RWPE2 (cell line): ENCODE measurements around the gene CHGA.
A peak's percentile ranks its signal among the peaks of the same experiment; 100 is the strongest.

ENCODE experiments used
- ATAC-seq: fragments of 200-7000 bp; cut with Tn5 transposase; 3 replicates; pipeline ENCODE4 v1.9.1; 2021; ENCODE audit warnings: low read depth
- DNase-seq: peaks from one replicate; pipeline ENCODE4 v3.0.0-alpha.2; 2020; ENCODE audit warnings: low spot score
- H3K27ac ChIP-seq: fragments of 450-650 bp; 2 replicates; pipeline ENCODE4 v1.5.1; 2017; ENCODE audit warnings: mild to moderate bottlenecking; ENCODE audit not compliant: poor library complexity, severe bottlenecking
- H3K27me3 ChIP-seq: fragments of 250-450 bp; sonication (Bioruptor Pico); 2 replicates; pipeline ENCODE4 v1.5.1; 2021; ENCODE audit warnings: mild to moderate bottlenecking, moderate library complexity; ENCODE audit not compliant: insufficient read depth, poor library complexity, severe bottlenecking
- H3K36me3 ChIP-seq: fragments of 250-450 bp; sonication (Bioruptor Pico); 2 replicates; pipeline ENCODE4 v1.5.1; 2020; ENCODE audit warnings: low read depth, mild to moderate bottlenecking, moderate library complexity
- H3K4me1 ChIP-seq: fragments of 250-450 bp; sonication (Bioruptor Pico); 2 replicates; pipeline ENCODE4 v1.5.1; 2021; ENCODE audit warnings: mild to moderate bottlenecking, moderate library complexity; ENCODE audit not compliant: insufficient read depth, poor library complexity, severe bottlenecking
- H3K4me3 ChIP-seq: fragments of 250-450 bp; sonication (Bioruptor Pico); 2 replicates; pipeline ENCODE4 v1.5.1; 2021; ENCODE audit warnings: mild to moderate bottlenecking, moderate library complexity; ENCODE audit not compliant: severe bottlenecking
- H3K9me3 ChIP-seq: fragments of 250-450 bp; sonication (Bioruptor Pico); 2 replicates; pipeline ENCODE4 v1.5.1; 2021; ENCODE audit warnings: mild to moderate bottlenecking, moderate library complexity; ENCODE audit not compliant: severe bottlenecking
- CTCF ChIP-seq: fragments of 450-650 bp; IDR thresholded peaks from one replicate; pipeline ENCODE4 v1.5.1; 2017; ENCODE audit warnings: mild to moderate bottlenecking, moderate library complexity; ENCODE audit not compliant: poor library complexity, severe bottlenecking

CHGA gene

GRCh38 chr14:92951261-92951660 lies 28.3 kb downstream of the CHGA start:
- DNase-seq = no peak
- TF ChIP-seq CTCF = no peak
- ATAC-seq = no peak

GRCh38 chr14:92951912-92952471 lies 29.0 kb downstream of the CHGA start:
- Histone ChIP-seq H3K27ac (no peak overlapping the region), H3K36me3 (peaks cover 48% of the 10 kb centered on the region), H3K27me3 (no peaks in the 10 kb centered on the region), H3K4me1 (no peaks in the 10 kb centered on the region), H3K9me3 (no peaks in the 10 kb centered on the region), H3K4me3 (no peak overlapping the region)
- peak; percentile 95 for TF ChIP-seq CTCF
- DNase-seq (no peak), ATAC-seq (peak; percentile 83)

More at GRCh38 chr14:92951261-92951660, 28.3 kb downstream of the CHGA start:
- Histone ChIP-seq H3K4me1 (peaks cover 6% of the 10 kb centered on the region), H3K36me3 (peaks cover 41% of the 10 kb centered on the region), H3K27ac (no peak overlapping the region), H3K9me3 (no peaks in the 10 kb centered on the region), H3K4me3 (no peak overlapping the region), H3K27me3 (no peaks in the 10 kb centered on the region)

GRCh38 chr14:92952481-92953298 lies 29.7 kb downstream of the CHGA start:
- TF ChIP-seq CTCF = no peak
- Histone ChIP-seq H3K27me3 (no peaks in the 10 kb centered on the region), H3K4me1 (no peaks in the 10 kb centered on the region), H3K36me3 (peaks cover 55% of the 10 kb centered on the region), H3K27ac (no peak overlapping the region), H3K9me3 (no peaks in the 10 kb centered on the region), H3K4me3 (no peak overlapping the region)
- DNase-seq (no peak), ATAC-seq (no peak)

- no peak for DNase-seq
- Histone ChIP-seq H3K36me3 (peaks cover 57% of the 10 kb centered on the region), H3K4me1 (no peaks in the 10 kb centered on the region), H3K27ac (no peak overlapping the region), H3K9me3 (no peaks in the 10 kb centered on the region), H3K4me3 (no peak overlapping the region), H3K27me3 (no peaks in the 10 kb centered on the region)
- no peak for ATAC-seq
- TF ChIP-seq CTCF = no peak
Observed at GRCh38 chr14:92953526-92953925, 30.6 kb downstream of the CHGA start.

- TF ChIP-seq CTCF = no peak
- H3K4me1 ChIP-seq = no peaks in the 10 kb centered on the region
- no peaks in the 10 kb centered on the region for H3K27me3 ChIP-seq
- peaks cover 63% of the 10 kb centered on the region for H3K36me3 ChIP-seq
- ATAC-seq (no peak), DNase-seq (no peak)
- no peak overlapping the region for H3K27ac ChIP-seq
- no peaks in the 10 kb centered on the region for H3K9me3 ChIP-seq
- no peak overlapping the region for H3K4me3 ChIP-seq
Observed at GRCh38 chr14:92954933-92955332, 32.0 kb downstream of the CHGA start.
